Transverse colon (tissue), 3 donors: Measurements from ENCODE around the gene CD1E.

Experiments used
- POLR2A ChIP-seq: fragments of 450-650 bp; IDR thresholded peaks from one replicate; pipeline ENCODE4 v1.6.1; 2016; ENCODE audit warnings: antibody characterized with exemption, mild to moderate bottlenecking, moderate library complexity
- TF ChIP-seq, protein P1 (sequence below), 5 experiments: fragments of 200-600 bp in 3 of 5; fragments of 450-650 bp in 2 of 5; sonication (generic) in 3 of 5; IDR thresholded peaks; 1 replicate in 2 of 5; 2 replicates in 3 of 5; pipeline ENCODE4 v1.5.1; 2016 to 2017; ENCODE audit warnings: antibody characterized with exemption in 5 of 5, inconsistent platforms in 3 of 5, mild to moderate bottlenecking in 2 of 5, moderate library complexity in 1 of 5

DNA sequence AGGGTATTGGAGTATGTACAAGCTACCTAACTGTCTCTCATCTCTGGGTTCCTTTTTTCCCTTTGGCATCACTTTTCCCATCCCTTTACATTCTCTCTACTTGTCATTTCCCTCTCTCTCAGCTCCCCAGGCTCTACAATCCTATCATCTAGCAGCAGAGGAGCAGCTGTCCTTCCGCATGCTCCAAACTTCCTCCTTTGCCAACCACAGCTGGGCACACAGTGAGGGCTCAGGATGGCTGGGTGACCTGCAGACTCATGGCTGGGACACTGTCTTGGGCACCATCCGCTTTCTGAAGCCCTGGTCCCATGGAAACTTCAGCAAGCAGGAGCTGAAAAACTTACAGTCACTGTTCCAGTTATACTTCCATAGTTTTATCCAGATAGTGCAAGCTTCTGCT lies 561 bp downstream of the CD1E start:
- TF ChIP-seq, protein P1, sequence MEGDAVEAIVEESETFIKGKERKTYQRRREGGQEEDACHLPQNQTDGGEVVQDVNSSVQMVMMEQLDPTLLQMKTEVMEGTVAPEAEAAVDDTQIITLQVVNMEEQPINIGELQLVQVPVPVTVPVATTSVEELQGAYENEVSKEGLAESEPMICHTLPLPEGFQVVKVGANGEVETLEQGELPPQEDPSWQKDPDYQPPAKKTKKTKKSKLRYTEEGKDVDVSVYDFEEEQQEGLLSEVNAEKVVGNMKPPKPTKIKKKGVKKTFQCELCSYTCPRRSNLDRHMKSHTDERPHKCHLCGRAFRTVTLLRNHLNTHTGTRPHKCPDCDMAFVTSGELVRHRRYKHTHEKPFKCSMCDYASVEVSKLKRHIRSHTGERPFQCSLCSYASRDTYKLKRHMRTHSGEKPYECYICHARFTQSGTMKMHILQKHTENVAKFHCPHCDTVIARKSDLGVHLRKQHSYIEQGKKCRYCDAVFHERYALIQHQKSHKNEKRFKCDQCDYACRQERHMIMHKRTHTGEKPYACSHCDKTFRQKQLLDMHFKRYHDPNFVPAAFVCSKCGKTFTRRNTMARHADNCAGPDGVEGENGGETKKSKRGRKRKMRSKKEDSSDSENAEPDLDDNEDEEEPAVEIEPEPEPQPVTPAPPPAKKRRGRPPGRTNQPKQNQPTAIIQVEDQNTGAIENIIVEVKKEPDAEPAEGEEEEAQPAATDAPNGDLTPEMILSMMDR (IDR thresholded peaks at IDR 0.05), result no peak
- TF ChIP-seq POLR2A, result no peak
